ENCODE data around the gene CDCA5.

DNA sequence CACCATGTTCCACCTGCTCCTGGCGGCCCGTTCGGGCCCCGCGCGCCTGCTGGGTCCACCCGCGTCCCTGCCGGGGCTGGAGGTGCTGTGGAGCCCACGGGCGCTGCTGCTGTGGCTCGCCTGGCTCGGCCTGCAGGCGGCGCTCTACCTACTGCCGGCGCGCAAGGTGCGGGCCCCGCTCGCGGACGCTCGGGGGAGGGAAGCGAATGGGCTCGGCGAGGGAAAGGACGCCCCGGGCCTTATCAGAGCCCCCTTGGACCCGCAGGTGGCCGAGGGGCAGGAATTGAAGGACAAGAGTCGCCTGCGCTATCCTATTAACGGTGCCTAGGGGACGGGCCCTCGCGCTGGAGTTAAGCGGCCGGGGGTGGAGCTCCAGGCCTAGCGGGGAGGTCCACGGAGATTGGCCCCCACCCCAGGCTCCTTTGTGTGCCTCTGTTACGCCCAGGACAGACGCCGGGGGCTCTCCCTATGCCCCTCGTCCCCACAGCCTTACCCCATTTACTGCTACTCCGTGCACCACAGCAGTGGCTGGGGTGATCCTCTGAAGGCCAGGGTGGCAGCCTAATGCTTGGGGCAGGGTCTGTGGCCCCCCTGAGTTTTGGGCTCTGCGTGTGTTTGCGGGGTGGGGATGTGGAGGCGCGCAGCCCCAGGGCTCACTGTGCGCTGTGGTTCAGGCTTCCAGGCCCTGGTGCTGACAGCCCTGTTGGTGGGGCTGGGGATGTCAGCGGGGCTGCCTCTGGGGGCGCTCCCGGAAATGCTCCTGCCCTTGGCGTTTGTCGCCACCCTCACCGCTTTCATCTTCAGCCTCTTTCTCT, 28.9 kb upstream of the CDCA5 start:
- TF ChIP-seq POLR2A (IDR thresholded peaks at IDR 0.05; ENCODE audit: low read depth, low read length), result no peak; the same call in 1 of the 2 replicates
- TF ChIP-seq PAX5 (IDR thresholded peaks at IDR 0.05; ENCODE audit: insufficient read depth, low read length, severe bottlenecking), result no peak
- TF ChIP-seq TAF1 (IDR thresholded peaks at IDR 0.05; ENCODE audit: low read depth, low read length), result 0 out of 2 replicates have a peak, but pooled peaks have one; percentile 25

All from GM12891 (cell line).